Measurements from ENCODE around the gene MRPL39. TPM values are rescaled to one million over a fixed set of nuclear protein-coding genes. Genes with fewer than 3 reads are reported as not detected.

MRPL39 gene
- total and polyA plus RNA-seq, 7 donors = 15.3 to 53.6 (median 18.9) TPM

- TF ChIP-seq EP300 (IDR thresholded peaks at IDR 0.05) = no peak
- no peak for TF ChIP-seq POLR2A (IDR thresholded peaks at IDR 0.05)
- no peak for TF ChIP-seq CTCF (IDR thresholded peaks at IDR 0.05)
- TF ChIP-seq POLR2AphosphoS5 (IDR thresholded peaks at IDR 0.05) = no peak
- no peak overlapping the region for H3K4me3 ChIP-seq
- 82 to 90% methylated on average over 3 of the region's 3 CpGs for WGBS, 2 donors
- H3K4me1 ChIP-seq = peaks cover 0 to 10% (median 7%) of the 10 kb centered on the region in 4 donors
- no peaks in the 10 kb centered on the region for H3K27me3 ChIP-seq
- H3K36me3 ChIP-seq = peaks cover 0 to 11% (median 0%) of the 10 kb centered on the region in 4 donors
- H3K27ac ChIP-seq = no peak overlapping the region
- H3K9me3 ChIP-seq = no peaks in the 10 kb centered on the region
- intact Hi-C loops (cut with DNase I) = no loop called here
- no peak for DNase-seq
These were observed 40.6 kb downstream of the MRPL39 start for GRCh38 chr21:25566645-25567044.

- Histone ChIP-seq H3K4me1 (peaks cover 0 to 10% (median 7%) of the 10 kb centered on the region in 4 donors), H3K27ac (no peak overlapping the region), H3K27me3 (no peaks in the 10 kb centered on the region), H3K36me3 (peaks cover 0 to 11% (median 0%) of the 10 kb centered on the region in 4 donors), H3K9me3 (no peaks in the 10 kb centered on the region), H3K4me3 (no peak overlapping the region)
- intact Hi-C loops (cut with DNase I) = no loop called here
- 77 to 84% methylated on average over 3 of the region's 3 CpGs for WGBS, 2 donors
- DNase-seq = no peak
- TF ChIP-seq POLR2A (IDR thresholded peaks at IDR 0.05) (no peak), CTCF (IDR thresholded peaks at IDR 0.05) (no peak), EP300 (IDR thresholded peaks at IDR 0.05) (no peak), POLR2AphosphoS5 (IDR thresholded peaks at IDR 0.05) (no peak)
These were observed 41.7 kb downstream of the MRPL39 start for GRCh38 chr21:25565272-25566211.

- no peaks in the 10 kb centered on the region for H3K27me3 ChIP-seq
- intact Hi-C loops (cut with DNase I) = no loop called here
- WGBS, 2 donors = 81 to 92% methylated on average over 3 of the region's 3 CpGs
- no peak overlapping the region for H3K4me3 ChIP-seq
- DNase-seq = no peak
- peaks cover 0 to 11% (median 0%) of the 10 kb centered on the region in 4 donors for H3K36me3 ChIP-seq
- no peak overlapping the region for H3K27ac ChIP-seq
- peaks cover 0 to 12% (median 7%) of the 10 kb centered on the region in 4 donors for H3K4me1 ChIP-seq
- TF ChIP-seq EP300 (IDR thresholded peaks at IDR 0.05) (no peak), CTCF (IDR thresholded peaks at IDR 0.05) (no peak), POLR2A (IDR thresholded peaks at IDR 0.05) (no peak), POLR2AphosphoS5 (IDR thresholded peaks at IDR 0.05) (no peak)
- no peaks in the 10 kb centered on the region for H3K9me3 ChIP-seq
These were observed 42.8 kb downstream of the MRPL39 start for GRCh38 chr21:25564349-25564948.

- H3K27me3 ChIP-seq = no peaks in the 10 kb centered on the region
- no peak for DNase-seq
- no peak overlapping the region for H3K4me3 ChIP-seq
- TF ChIP-seq EP300 (IDR thresholded peaks at IDR 0.05) = no peak
- no peak for TF ChIP-seq CTCF (IDR thresholded peaks at IDR 0.05)
- no peak for TF ChIP-seq POLR2A (IDR thresholded peaks at IDR 0.05)
- no peak for TF ChIP-seq POLR2AphosphoS5 (IDR thresholded peaks at IDR 0.05)
- H3K4me1 ChIP-seq = peaks cover 0 to 12% (median 7%) of the 10 kb centered on the region in 4 donors
- H3K27ac ChIP-seq = no peak overlapping the region
- peaks cover 0 to 11% (median 0%) of the 10 kb centered on the region in 4 donors for H3K36me3 ChIP-seq
- H3K9me3 ChIP-seq = no peaks in the 10 kb centered on the region
- 53 to 79% methylated on average over 3 of the region's 3 CpGs for WGBS, 2 donors
- intact Hi-C loops (cut with DNase I) = no loop called here
These were observed 43.7 kb downstream of the MRPL39 start for GRCh38 chr21:25563361-25564116.

Measured in sigmoid colon (tissue), 7 donors.